Stimulated activated CD8-positive, alpha-beta memory T cell treated with anti-CD3 and anti-CD28 coated beads, Interleukin-15, amount 100 ng/mL, for 24 hours (primary cell): Measurements from ENCODE around the gene OR2F2.

Experiments used
- DNase-seq: peaks from one replicate; pipeline ENCODE4 v3.0.0-alpha.2; 2020; ENCODE audit warnings: low read depth

OR2F2 gene

DNA sequence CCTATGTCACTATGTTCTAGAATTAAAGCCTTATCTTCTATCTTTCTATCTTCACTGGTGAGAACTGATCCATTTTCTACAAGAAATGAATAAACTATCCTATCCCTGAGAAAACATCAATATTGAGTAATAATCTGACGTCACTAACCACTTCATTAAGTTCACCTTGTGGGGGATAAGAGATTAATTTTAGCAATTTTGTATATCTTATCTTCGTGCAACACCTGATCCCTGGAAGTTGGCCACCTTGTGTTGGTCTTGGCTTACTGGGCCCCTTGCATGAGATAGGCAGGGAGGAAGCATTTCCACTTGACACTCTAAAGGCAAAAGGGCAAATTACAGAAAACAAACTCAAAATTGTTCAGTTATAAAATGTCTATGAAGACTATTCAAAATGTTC is 45.0 kb downstream of the OR2F2 start:
- DNase-seq = no peak

DNA sequence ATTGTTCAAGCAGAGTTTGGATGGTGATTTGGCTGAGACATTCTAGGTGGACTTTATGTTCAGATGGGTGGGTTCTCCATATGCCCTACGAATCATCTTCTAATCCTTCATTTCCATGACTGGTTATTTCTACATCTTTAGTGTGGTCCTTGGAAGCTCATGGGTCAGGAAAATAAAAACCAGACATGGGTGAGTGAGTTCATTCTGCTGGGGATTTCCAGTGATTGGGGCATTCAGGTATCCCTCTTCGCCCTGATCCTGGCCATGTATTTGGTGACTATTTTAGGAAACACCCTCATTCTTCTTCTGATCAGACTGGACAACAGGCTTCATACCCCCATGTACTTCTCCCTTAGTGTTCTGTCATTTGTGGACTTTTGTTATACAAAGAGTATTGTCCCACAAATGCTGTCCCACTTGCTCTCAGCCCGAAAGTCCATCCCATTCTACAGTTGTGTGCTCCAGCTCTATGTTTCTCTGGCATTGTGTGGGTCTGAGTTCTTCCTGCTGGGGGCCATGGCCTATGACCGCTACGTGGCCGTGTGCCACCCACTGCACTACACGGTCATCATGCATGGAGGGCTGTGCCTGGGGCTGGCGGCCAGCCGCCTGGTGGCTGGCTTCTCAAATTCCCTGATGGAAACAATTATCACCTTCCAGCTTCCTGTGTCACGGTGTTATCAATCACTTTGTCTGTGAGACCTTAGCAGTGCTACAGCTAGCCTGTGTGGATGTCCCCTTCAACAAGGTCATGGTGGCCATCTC is 45.9 kb downstream of the OR2F2 start:
- no peak for DNase-seq

DNA sequence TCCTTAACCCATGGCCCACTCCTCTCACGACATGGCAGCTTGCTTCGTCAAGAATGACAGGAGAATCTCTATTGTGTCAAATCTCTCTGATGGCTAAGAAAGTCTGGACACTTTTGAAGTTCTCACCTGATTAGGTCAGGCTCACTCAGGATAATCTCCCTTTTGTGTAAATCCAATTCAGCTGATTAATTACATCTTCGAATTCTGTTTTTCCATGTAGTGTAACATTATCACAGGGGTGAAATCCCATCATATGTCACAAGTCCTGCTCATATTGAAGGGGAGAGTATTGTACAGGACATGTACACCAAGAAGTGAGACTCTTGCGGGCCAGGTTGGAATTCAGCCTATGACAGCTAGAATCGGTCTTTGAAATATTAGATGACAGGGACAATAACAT is 48.9 kb downstream of the OR2F2 start:
- no peak for DNase-seq
